Progenitor cell of endocrine pancreas (in vitro differentiated cells): Measurements from ENCODE around the gene GPR37L1. TPM values are rescaled to one million over a fixed set of nuclear protein-coding genes. Genes with fewer than 3 reads are reported as not detected.
"Not testable (repeated sequence)": the region's sequence is repeated elsewhere in the genome, so short reads cannot be mapped to it uniquely, and the experiment has no call there.

Source experiments
- DNase-seq: peaks from one replicate; pipeline ENCODE4 v3.0.0; 2021; ENCODE audit warnings: low spot score; ENCODE audit not compliant: unreplicated experiment
- H3K27ac Mint-ChIP-seq: 2 replicates; pipeline ENCODE4 v1.8.0; 2021; ENCODE audit warnings: mild to moderate bottlenecking, moderate library complexity, mixed read lengths
- H3K27me3 Mint-ChIP-seq: 2 replicates; pipeline ENCODE4 v1.8.0; 2021; ENCODE audit warnings: mixed read lengths
- H3K36me3 Mint-ChIP-seq: 2 replicates; pipeline ENCODE4 v1.8.0; 2022; ENCODE audit warnings: mixed read lengths; ENCODE audit not compliant: insufficient read depth
- H3K4me1 Mint-ChIP-seq: 2 replicates; pipeline ENCODE4 v1.8.0; 2021; ENCODE audit warnings: low read depth, mixed read lengths
- H3K4me3 Mint-ChIP-seq: 2 replicates; pipeline ENCODE4 v1.8.0; 2021; ENCODE audit warnings: low read depth, mild to moderate bottlenecking, moderate library complexity, mixed read lengths
- H3K9me3 Mint-ChIP-seq: 2 replicates; pipeline ENCODE4 v1.8.0; 2021; ENCODE audit warnings: low read depth, mixed read lengths
- total RNA-seq: library from RNA; stranded (reverse); gene quantifications from 2 replicates; pipeline ENCODE4 v1.2.1, GENCODE V29; 2021
- TF ChIP-seq, protein P1 (sequence below): fragments of 200-600 bp; sonication (generic); IDR thresholded peaks from one replicate; pipeline ENCODE4 v1.5.0; 2021; ENCODE audit warnings: antibody characterized with exemption, mild to moderate bottlenecking; ENCODE audit not compliant: unreplicated experiment

Gene GPR37L1
- total RNA-seq, 1 donor from 2014 or later: not detected

GRCh38 chr1:202143768-202144401 lies 21.2 kb downstream of the GPR37L1 start:
- H3K36me3 Mint-ChIP-seq: no peaks in the 10 kb centered on the region
- H3K9me3 Mint-ChIP-seq: no peaks in the 10 kb centered on the region
- H3K27ac Mint-ChIP-seq: peak overlapping the region; percentile 90
- H3K27me3 Mint-ChIP-seq: peaks cover 11% of the 10 kb centered on the region
- peak overlapping the region; percentile 89 for H3K4me3 Mint-ChIP-seq
- peak; percentile 36 for DNase-seq
- peaks cover 7% of the 10 kb centered on the region for H3K4me1 Mint-ChIP-seq
- TF ChIP-seq, protein P1, sequence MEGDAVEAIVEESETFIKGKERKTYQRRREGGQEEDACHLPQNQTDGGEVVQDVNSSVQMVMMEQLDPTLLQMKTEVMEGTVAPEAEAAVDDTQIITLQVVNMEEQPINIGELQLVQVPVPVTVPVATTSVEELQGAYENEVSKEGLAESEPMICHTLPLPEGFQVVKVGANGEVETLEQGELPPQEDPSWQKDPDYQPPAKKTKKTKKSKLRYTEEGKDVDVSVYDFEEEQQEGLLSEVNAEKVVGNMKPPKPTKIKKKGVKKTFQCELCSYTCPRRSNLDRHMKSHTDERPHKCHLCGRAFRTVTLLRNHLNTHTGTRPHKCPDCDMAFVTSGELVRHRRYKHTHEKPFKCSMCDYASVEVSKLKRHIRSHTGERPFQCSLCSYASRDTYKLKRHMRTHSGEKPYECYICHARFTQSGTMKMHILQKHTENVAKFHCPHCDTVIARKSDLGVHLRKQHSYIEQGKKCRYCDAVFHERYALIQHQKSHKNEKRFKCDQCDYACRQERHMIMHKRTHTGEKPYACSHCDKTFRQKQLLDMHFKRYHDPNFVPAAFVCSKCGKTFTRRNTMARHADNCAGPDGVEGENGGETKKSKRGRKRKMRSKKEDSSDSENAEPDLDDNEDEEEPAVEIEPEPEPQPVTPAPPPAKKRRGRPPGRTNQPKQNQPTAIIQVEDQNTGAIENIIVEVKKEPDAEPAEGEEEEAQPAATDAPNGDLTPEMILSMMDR: no peak

- peak; percentile 53 for DNase-seq
- Mint-ChIP-seq H3K27me3 (peaks cover 13% of the 10 kb centered on the region), H3K9me3 (no peaks in the 10 kb centered on the region), H3K36me3 (no peaks in the 10 kb centered on the region), H3K4me1 (peaks cover 7% of the 10 kb centered on the region), H3K27ac (peak within 1 kb of the TSS; percentile 90), H3K4me3 (peak within 1 kb of the TSS; percentile 89)
- TF ChIP-seq, protein P1: no peak
These were observed 21.8 kb downstream of the GPR37L1 start, which contains the start of gene ARL8A for GRCh38 chr1:202144402-202145067. TSS of gene ARL8A (minus strand) at chr1:202144737. CDS start at chr1:202144572, 165 bp downstream.

GRCh38 chr1:202145068-202145743 lies 22.5 kb downstream of the GPR37L1 start:
- peak overlapping the region; percentile 73 for H3K27ac Mint-ChIP-seq
- no peaks in the 10 kb centered on the region for H3K36me3 Mint-ChIP-seq
- TF ChIP-seq, protein P1: no peak

DNA sequence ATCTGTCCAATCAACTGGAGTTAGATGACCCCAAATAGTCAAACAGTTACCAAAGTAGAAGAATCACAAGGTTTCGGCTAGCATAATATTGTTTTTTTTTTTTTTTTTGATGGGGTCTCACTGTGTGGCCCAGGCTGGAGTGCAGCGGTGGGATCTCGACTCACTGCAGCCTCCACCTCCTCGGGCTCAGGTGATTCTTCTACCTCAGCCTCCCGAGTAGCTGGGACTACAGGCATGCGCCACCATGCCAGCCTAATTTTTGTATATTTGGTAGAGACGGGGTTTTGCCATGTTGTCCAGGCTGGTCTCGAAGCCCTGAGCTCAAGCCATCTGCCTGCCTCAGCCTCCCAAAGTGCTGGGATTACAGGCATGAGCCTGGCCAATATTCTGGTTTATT lies 23.0 kb downstream of the GPR37L1 start:
- Mint-ChIP-seq H3K4me3 (peak overlapping the region; percentile 77), H3K27me3 (peaks cover 15% of the 10 kb centered on the region)
- H3K4me1 Mint-ChIP-seq, H3K9me3 Mint-ChIP-seq, H3K36me3 Mint-ChIP-seq, H3K27ac Mint-ChIP-seq, DNase-seq: not testable (repeated sequence)

More at GRCh38 chr1:202145068-202145743, 22.5 kb downstream of the GPR37L1 start:
- peak overlapping the region; percentile 77 for H3K4me3 Mint-ChIP-seq
- no peak for DNase-seq
- H3K9me3 Mint-ChIP-seq: no peaks in the 10 kb centered on the region
- H3K4me1 Mint-ChIP-seq: peaks cover 7% of the 10 kb centered on the region
- peaks cover 13% of the 10 kb centered on the region for H3K27me3 Mint-ChIP-seq

DNA sequence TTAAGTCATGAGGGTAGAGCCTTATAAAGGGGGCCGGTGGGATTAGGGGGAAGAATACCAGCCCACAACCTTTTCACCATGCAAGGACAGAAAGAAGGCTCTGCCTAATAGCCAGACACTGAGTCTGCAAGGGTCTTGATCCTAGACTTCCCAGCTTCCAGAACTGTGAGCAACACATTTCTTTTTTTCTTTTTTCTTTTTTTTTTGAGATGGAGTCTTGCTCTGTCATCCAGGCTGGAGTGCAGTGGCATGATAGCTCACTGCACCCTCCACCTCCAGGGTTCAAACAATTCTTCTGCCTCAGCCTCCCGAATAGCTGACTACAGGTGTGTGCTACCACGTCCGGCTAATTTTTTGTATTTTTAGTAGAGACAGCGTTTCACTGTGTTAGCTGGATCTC lies 23.6 kb downstream of the GPR37L1 start:
- Mint-ChIP-seq H3K9me3 (no peaks in the 10 kb centered on the region), H3K27ac (no peak overlapping the region), H3K36me3 (no peaks in the 10 kb centered on the region), H3K4me1 (peaks cover 7% of the 10 kb centered on the region), H3K27me3 (peaks cover 21% of the 10 kb centered on the region), H3K4me3 (peak overlapping the region; percentile 11)
- TF ChIP-seq, protein P1: no peak
- DNase-seq: no peak
